Midbrain (tissue), 1 donor: ENCODE measurements around the gene PCBP3.
"Not testable (repeated sequence)": the region's sequence is repeated elsewhere in the genome, so short reads cannot be mapped to it uniquely, and the experiment has no call there.

Experiments
- DNase-seq: peaks from one replicate; lab custom pipeline; 2025; lab: John Stamatoyannopoulos, UW

PCBP3 gene

GRCh38 chr21:45875416-45875760 is 231.9 kb downstream of the PCBP3 start:
- DNase-seq: no peak

- no peak for DNase-seq
These were observed 232.4 kb downstream of the PCBP3 start for GRCh38 chr21:45875881-45876280.

- no peak for DNase-seq
These were observed 233.1 kb downstream of the PCBP3 start for GRCh38 chr21:45876381-45877170.

- no peak for DNase-seq
These were observed 233.6 kb downstream of the PCBP3 start for GRCh38 chr21:45877171-45877438.

GRCh38 chr21:45877821-45878469 is 234.4 kb downstream of the PCBP3 start:
- no peak for DNase-seq

- DNase-seq: peak; percentile 65
These were observed 236.9 kb downstream of the PCBP3 start for GRCh38 chr21:45880097-45881068.

GRCh38 chr21:45882645-45883044 is 239.1 kb downstream of the PCBP3 start:
- DNase-seq: peak; percentile 31

- no peak for DNase-seq
These were observed 239.6 kb downstream of the PCBP3 start for GRCh38 chr21:45883090-45883489.

GRCh38 chr21:45885597-45885929 is 242.0 kb downstream of the PCBP3 start:
- DNase-seq: no peak

GRCh38 chr21:45885930-45886601 is 242.5 kb downstream of the PCBP3 start:
- not testable (repeated sequence) for DNase-seq

GRCh38 chr21:45886610-45887026 is 243.1 kb downstream of the PCBP3 start:
- DNase-seq: no peak

GRCh38 chr21:45887120-45887611 is 243.6 kb downstream of the PCBP3 start:
- peak; percentile 61 for DNase-seq

- DNase-seq: no peak
These were observed 244.3 kb downstream of the PCBP3 start for GRCh38 chr21:45887788-45888187.

- DNase-seq: no peak
These were observed 245.0 kb downstream of the PCBP3 start for GRCh38 chr21:45888386-45889009.

GRCh38 chr21:45889256-45889655 is 245.7 kb downstream of the PCBP3 start:
- no peak for DNase-seq

GRCh38 chr21:45889961-45890360 is 246.4 kb downstream of the PCBP3 start:
- no peak for DNase-seq

GRCh38 chr21:45891388-45892155 is 248.0 kb downstream of the PCBP3 start:
- no peak for DNase-seq

GRCh38 chr21:45892156-45892915 is 248.8 kb downstream of the PCBP3 start:
- DNase-seq: no peak

- no peak for DNase-seq
These were observed 249.6 kb downstream of the PCBP3 start for GRCh38 chr21:45892916-45893739.
